CD14-positive monocyte (primary cell): ENCODE data around the gene GON4L. TPM values are rescaled to one million over a fixed set of nuclear protein-coding genes. Genes with fewer than 3 reads are reported as not detected.

Source experiments
- DNase-seq, 3 donors: peaks; one replicate each; pipeline ENCODE4 v3.0.0-alpha.2; 2011 to 2022
- H2AFZ ChIP-seq: 2 replicates; pipeline ENCODE4 v1.6.0; 2012; ENCODE audit warnings: mild to moderate bottlenecking, low read depth, low read length, inconsistent platforms; ENCODE audit not compliant: insufficient read depth, poor library complexity, severe bottlenecking
- H3K27ac ChIP-seq, 2 donors: 1 replicate in 1 of 2; 2 replicates in 1 of 2; pipeline ENCODE4 v1.5.1; 2012 to 2013; ENCODE audit warnings: low read length in 2 of 2, control low read depth in 1 of 2, inconsistent platforms in 1 of 2, low read depth in 1 of 2, mild to moderate bottlenecking in 1 of 2
- H3K27me3 ChIP-seq, 2 donors: one replicate each; pipeline versions ENCODE4 v1.6.0 to v1.6.1; 2011 to 2013; ENCODE audit warnings: low read length in 2 of 2; ENCODE audit not compliant: control insufficient read depth in 2 of 2, insufficient read depth in 2 of 2
- H3K36me3 ChIP-seq, 2 donors: replicated peaks in 1 of 2; 1 replicate in 1 of 2; 2 replicates in 1 of 2; pipeline versions ENCODE4 v1.5.1 to v1.6.1; 2012 to 2013; ENCODE audit warnings: low read length in 2 of 2, control low read depth in 1 of 2, inconsistent platforms in 1 of 2, mild to moderate bottlenecking in 1 of 2; ENCODE audit not compliant: insufficient read depth in 2 of 2, control insufficient read depth in 1 of 2
- H3K4me1 ChIP-seq, 2 donors: 1 replicate in 1 of 2; 2 replicates in 1 of 2; pipeline versions ENCODE4 v1.5.1 to v1.6.1; 2012 to 2013; ENCODE audit warnings: low read length in 2 of 2, control low read depth in 1 of 2, inconsistent platforms in 1 of 2, mild to moderate bottlenecking in 1 of 2, moderate library complexity in 1 of 2; ENCODE audit not compliant: insufficient read depth in 2 of 2, control insufficient read depth in 1 of 2
- H3K4me2 ChIP-seq: replicated peaks from 2 replicates; pipeline ENCODE3; 2012; ENCODE audit warnings: low read length, moderate library complexity, mild to moderate bottlenecking; ENCODE audit not compliant: poor library complexity, severe bottlenecking; ENCODE audit errors: extremely low read depth
- H3K4me3 ChIP-seq, 3 experiments: fragments of 200-600 bp in 1 of 3; sonication (generic) in 1 of 3; replicated peaks in 1 of 3; 1 replicate in 2 of 3; 2 replicates in 1 of 3; pipeline ENCODE4 v1.5.1; 2011 to 2013; ENCODE audit warnings: low read length in 3 of 3, mild to moderate bottlenecking in 3 of 3, control low read depth in 2 of 3, low read depth in 2 of 3, inconsistent platforms in 1 of 3, moderate library complexity in 1 of 3
- H3K79me2 ChIP-seq: 2 replicates; pipeline ENCODE4 v1.6.0; 2012; ENCODE audit warnings: mild to moderate bottlenecking, control low read depth, inconsistent platforms, low read length, moderate library complexity; ENCODE audit not compliant: insufficient read depth
- H3K9ac ChIP-seq: 2 replicates; pipeline ENCODE4 v1.6.0; 2017; ENCODE audit warnings: low read length, mild to moderate bottlenecking; ENCODE audit not compliant: insufficient read depth, poor library complexity, severe bottlenecking
- H3K9me3 ChIP-seq, 2 donors: replicated peaks in 1 of 2; 1 replicate in 1 of 2; 2 replicates in 1 of 2; pipeline versions ENCODE4 v1.5.1 to v1.6.1; 2012 to 2013; ENCODE audit warnings: low read length in 2 of 2, control low read depth in 1 of 2; ENCODE audit not compliant: control insufficient read depth in 1 of 2, insufficient read depth in 1 of 2
- H4K20me1 ChIP-seq: 2 replicates; pipeline ENCODE4 v1.6.0; 2012; ENCODE audit warnings: mild to moderate bottlenecking, low read length, control low read depth, moderate library complexity; ENCODE audit not compliant: insufficient read depth
- H3K27ac Mint-ChIP-seq, 7 donors: one replicate each; pipeline ENCODE4 v1.8.0; 2020; ENCODE audit warnings: mild to moderate bottlenecking in 7 of 7, mixed read lengths in 7 of 7, moderate library complexity in 6 of 7, inconsistent platforms in 2 of 7
- H3K27me3 Mint-ChIP-seq, 3 donors: one replicate each; pipeline ENCODE4 v1.8.0; 2021 to 2022; ENCODE audit warnings: low read depth in 3 of 3, mild to moderate bottlenecking in 3 of 3, mixed read lengths in 3 of 3, moderate library complexity in 3 of 3, inconsistent platforms in 1 of 3
- H3K36me3 Mint-ChIP-seq, 2 donors: one replicate each; pipeline ENCODE4 v1.8.0; 2020; ENCODE audit warnings: mixed read lengths in 2 of 2, inconsistent platforms in 1 of 2, mild to moderate bottlenecking in 1 of 2
- H3K4me1 Mint-ChIP-seq: one replicate; pipeline ENCODE4 v1.8.0; 2020; ENCODE audit warnings: mild to moderate bottlenecking, mixed read lengths
- H3K4me3 Mint-ChIP-seq, 2 donors: one replicate each; pipeline ENCODE4 v1.8.0; 2020; ENCODE audit warnings: mild to moderate bottlenecking in 2 of 2, mixed read lengths in 2 of 2, moderate library complexity in 1 of 2
- H3K9me3 Mint-ChIP-seq, 7 donors: one replicate each; pipeline ENCODE4 v1.8.0; 2020 to 2022; ENCODE audit warnings: mixed read lengths in 7 of 7, mild to moderate bottlenecking in 6 of 7, moderate library complexity in 6 of 7, inconsistent platforms in 2 of 7
- WGBS: methylation state at CpG from one replicate; pipeline ENCODE4 v1.1.5; 2013; ENCODE audit warnings: missing lambda C conversion rate; ENCODE audit not compliant: insufficient coverage; 5-methylcytosine and 5-hydroxymethylcytosine counted together
- intact Hi-C, 2 donors: fragments of 100-400 bp; cut with micrococcal nuclease; formaldehyde crosslinking; loops; one replicate each; pipeline versions ENCODE4 v1.15.0 to v1.15.1; 2023
- polyA plus RNA-seq, 3 donors: library from polyadenylated mRNA; depleted of rRNA in 1 of 3; unstranded in 2 of 3; stranded (reverse) in 1 of 3; fragments of 300-500 nt in 2 of 3; fragments of >200 nt in 1 of 3; fragmentation: Illumina TruSeq in 2 of 3; gene quantifications; 1 replicate in 2 of 3; 2 replicates in 1 of 3; pipeline ENCODE4 v1.2.3, GENCODE V29; 2012 to 2021
- TF ChIP-seq, protein P1 (sequence below): fragments of 200-600 bp; IDR thresholded peaks from one replicate; pipeline ENCODE4 v1.8.0; 2022; ENCODE audit warnings: antibody characterized with exemption, mild to moderate bottlenecking

GON4L gene
- polyA plus RNA-seq, 3 donors: 8.5 to 39.5 (median 14.0) TPM

DNA sequence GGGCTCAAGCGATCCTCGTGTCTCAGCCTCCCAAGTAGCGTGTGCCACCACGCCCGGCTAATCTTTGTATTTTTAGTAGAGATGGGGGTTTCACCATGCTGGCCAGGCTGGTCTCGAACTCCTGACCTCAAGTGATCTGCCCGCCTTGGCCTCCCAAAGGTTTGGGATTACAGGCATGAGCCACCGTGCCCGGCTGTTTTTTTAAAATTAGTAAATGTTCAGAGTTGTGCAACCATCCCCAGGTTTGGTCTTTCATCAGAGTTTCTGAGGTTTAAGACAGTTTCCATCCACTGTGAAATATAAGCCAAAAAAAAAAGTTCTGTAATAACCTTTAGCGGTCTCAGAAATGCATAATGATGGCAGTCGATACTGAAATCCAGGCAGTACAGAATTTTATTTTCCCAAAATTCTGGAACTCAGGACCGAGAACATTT is 1.8 kb upstream of the GON4L start:
- Histone ChIP-seq H3K4me2 (peak overlapping the region; percentile 87), H3K4me3 (peak overlapping the region; percentile 44 to 84 (median 78)), H3K79me2 (peaks cover 38% of the 10 kb centered on the region), H3K36me3 (peaks cover 6 to 16% of the 10 kb centered on the region in 2 donors), H3K9me3 (no peaks in the 10 kb centered on the region), H3K4me1 (peaks cover 45 to 58% of the 10 kb centered on the region in 2 donors), H3K27me3 (no peaks in the 10 kb centered on the region), H4K20me1 (no peaks in the 10 kb centered on the region), H3K9ac (peak overlapping the region; percentile 60), H3K27ac (peak overlapping the region; percentile 83 to 88), H2AFZ (peak overlapping the region; percentile 95)
- no peaks in the 10 kb centered on the region for H3K9me3 Mint-ChIP-seq
- intact Hi-C loops: loop anchor here in 1 of 2 donors (2.0 kb wide), 1 partner anchor 52 kb away; the partner anchor contains the start of gene RIT1
- H3K4me1 Mint-ChIP-seq: peaks cover 38% of the 10 kb centered on the region
- H3K27me3 Mint-ChIP-seq: peaks cover 0 to 1% (median 0%) of the 10 kb centered on the region in 3 donors
- peak; percentile 69 to 85 (median 84) for DNase-seq
- WGBS: 0% methylated on average over 6 of the region's 12 CpGs
- peak overlapping the region; percentile 80 to 87 for H3K4me3 Mint-ChIP-seq
- TF ChIP-seq, protein P1, sequence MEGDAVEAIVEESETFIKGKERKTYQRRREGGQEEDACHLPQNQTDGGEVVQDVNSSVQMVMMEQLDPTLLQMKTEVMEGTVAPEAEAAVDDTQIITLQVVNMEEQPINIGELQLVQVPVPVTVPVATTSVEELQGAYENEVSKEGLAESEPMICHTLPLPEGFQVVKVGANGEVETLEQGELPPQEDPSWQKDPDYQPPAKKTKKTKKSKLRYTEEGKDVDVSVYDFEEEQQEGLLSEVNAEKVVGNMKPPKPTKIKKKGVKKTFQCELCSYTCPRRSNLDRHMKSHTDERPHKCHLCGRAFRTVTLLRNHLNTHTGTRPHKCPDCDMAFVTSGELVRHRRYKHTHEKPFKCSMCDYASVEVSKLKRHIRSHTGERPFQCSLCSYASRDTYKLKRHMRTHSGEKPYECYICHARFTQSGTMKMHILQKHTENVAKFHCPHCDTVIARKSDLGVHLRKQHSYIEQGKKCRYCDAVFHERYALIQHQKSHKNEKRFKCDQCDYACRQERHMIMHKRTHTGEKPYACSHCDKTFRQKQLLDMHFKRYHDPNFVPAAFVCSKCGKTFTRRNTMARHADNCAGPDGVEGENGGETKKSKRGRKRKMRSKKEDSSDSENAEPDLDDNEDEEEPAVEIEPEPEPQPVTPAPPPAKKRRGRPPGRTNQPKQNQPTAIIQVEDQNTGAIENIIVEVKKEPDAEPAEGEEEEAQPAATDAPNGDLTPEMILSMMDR: no peak
- H3K27ac Mint-ChIP-seq: peak overlapping the region; percentile 95 to 99 (median 96)
- peaks cover 10 to 15% of the 10 kb centered on the region in 2 donors for H3K36me3 Mint-ChIP-seq

- peak overlapping the region; percentile 68 to 94 for H3K27ac ChIP-seq
- H3K79me2 ChIP-seq: peaks cover 62% of the 10 kb centered on the region
- peak overlapping the region; percentile 90 for H3K4me2 ChIP-seq
- no peaks in the 10 kb centered on the region for H3K27me3 ChIP-seq
- TF ChIP-seq, protein P1: no peak
- peak overlapping the region; percentile 89 for H3K9ac ChIP-seq
- peaks cover 42% of the 10 kb centered on the region for H3K4me1 Mint-ChIP-seq
- H3K9me3 ChIP-seq: no peaks in the 10 kb centered on the region
- peak overlapping the region; percentile 98 to 100 (median 99) for H3K27ac Mint-ChIP-seq
- peaks cover 24 to 40% of the 10 kb centered on the region in 2 donors for H3K36me3 ChIP-seq
- H3K9me3 Mint-ChIP-seq: no peaks in the 10 kb centered on the region
- WGBS: 38% methylated on average over 11 of the region's 20 CpGs
- peaks cover 45 to 58% of the 10 kb centered on the region in 2 donors for H3K4me1 ChIP-seq
- peak overlapping the region; percentile 100 for H3K4me3 Mint-ChIP-seq
- H4K20me1 ChIP-seq: peaks cover 9% of the 10 kb centered on the region
- H2AFZ ChIP-seq: peak overlapping the region; percentile 96
- intact Hi-C loops: no loop called here
- H3K36me3 Mint-ChIP-seq: peaks cover 30 to 35% of the 10 kb centered on the region in 2 donors
- peaks cover 0 to 1% (median 0%) of the 10 kb centered on the region in 3 donors for H3K27me3 Mint-ChIP-seq
- H3K4me3 ChIP-seq: peak overlapping the region; percentile 43 to 82 (median 77)
- DNase-seq: no peak
These were observed 598 bp downstream of the GON4L start for GRCh38 chr1:155856257-155856974.
